Esophagus muscularis mucosa (tissue), 4 donors: ENCODE results near the gene SLC43A1. TPM values are rescaled to one million over a fixed set of nuclear protein-coding genes. Genes with fewer than 3 reads are reported as not detected.
A peak's percentile ranks its signal among the peaks of the same experiment; 100 is the strongest.

Experiments used
- DNase-seq: peaks from one replicate; pipeline ENCODE4 v3.0.0-alpha.2; 2017; ENCODE audit errors: extremely low spot score
- H3K27ac ChIP-seq, 4 donors: fragments of 200-600 bp; sonication (generic); replicated peaks in 1 of 4; 1 replicate in 3 of 4; 2 replicates in 1 of 4; pipeline ENCODE4 v1.5.1; 2016 to 2019; ENCODE audit warnings: mild to moderate bottlenecking in 1 of 4
- H3K27me3 ChIP-seq, 4 donors: fragments of 200-600 bp; sonication (generic); one replicate each; pipeline versions ENCODE4 v1.5.1 to v1.6.0; 2016 to 2019
- H3K36me3 ChIP-seq, 4 donors: fragments of 200-600 bp; sonication (generic); one replicate each; pipeline ENCODE4 v1.5.1; 2016 to 2019
- H3K4me1 ChIP-seq, 4 donors: fragments of 200-600 bp; sonication (generic); one replicate each; pipeline ENCODE4 v1.5.1; 2016 to 2019
- H3K4me3 ChIP-seq, 4 donors: fragments of 200-600 bp; sonication (generic); 1 replicate in 2 of 4; 2 replicates in 2 of 4; pipeline ENCODE4 v1.5.1; 2016 to 2019; ENCODE audit warnings: mild to moderate bottlenecking in 4 of 4, moderate library complexity in 1 of 4
- H3K9me3 ChIP-seq, 4 donors: fragments of 200-600 bp; sonication (generic); 1 replicate in 3 of 4; 2 replicates in 1 of 4; pipeline ENCODE4 v1.5.1; 2016 to 2019
- EP300 ChIP-seq: sonication (generic); formaldehyde crosslinking; IDR thresholded peaks from one replicate; pipeline ENCODE4 v1.6.1; 2017; ENCODE audit warnings: antibody characterized with exemption
- POLR2A ChIP-seq: fragments of 450-650 bp; IDR thresholded peaks from one replicate; pipeline ENCODE4 v1.6.1; 2017; ENCODE audit warnings: antibody characterized with exemption, moderate library complexity, mild to moderate bottlenecking, low read depth
- POLR2AphosphoS5 ChIP-seq, 2 donors: sonication (generic); formaldehyde crosslinking; IDR thresholded peaks; one replicate each; pipeline ENCODE4 v1.6.1; 2017; ENCODE audit warnings: antibody characterized with exemption in 2 of 2
- WGBS: methylation state at CpG from one replicate; pipeline ENCODE4 v1.1.5; 2018; 5-methylcytosine and 5-hydroxymethylcytosine counted together
- intact Hi-C: fragments of 100-400 bp; cut with DNase I; formaldehyde crosslinking; loops from one replicate; pipeline ENCODE4 v1.15.1; 2023
- total RNA-seq, 4 donors: library from RNA; depleted of rRNA; stranded (reverse); fragments of >200 nt; gene quantifications; one replicate each; pipeline versions ENCODE4 v1.1.0 to v1.2.1, GENCODE V29; 2016
- TF ChIP-seq, protein P1 (sequence below), 3 experiments: fragments of 200-600 bp in 2 of 3; fragments of 450-650 bp in 1 of 3; sonication (generic) in 2 of 3; IDR thresholded peaks; one replicate each; pipeline ENCODE4 v1.5.1; 2017 to 2019; ENCODE audit warnings: antibody characterized with exemption in 3 of 3, mild to moderate bottlenecking in 2 of 3, moderate library complexity in 1 of 3

Gene SLC43A1
- total RNA-seq, 4 donors from 2014 or later: 17.7 to 33.2 (median 23.5) TPM

DNA sequence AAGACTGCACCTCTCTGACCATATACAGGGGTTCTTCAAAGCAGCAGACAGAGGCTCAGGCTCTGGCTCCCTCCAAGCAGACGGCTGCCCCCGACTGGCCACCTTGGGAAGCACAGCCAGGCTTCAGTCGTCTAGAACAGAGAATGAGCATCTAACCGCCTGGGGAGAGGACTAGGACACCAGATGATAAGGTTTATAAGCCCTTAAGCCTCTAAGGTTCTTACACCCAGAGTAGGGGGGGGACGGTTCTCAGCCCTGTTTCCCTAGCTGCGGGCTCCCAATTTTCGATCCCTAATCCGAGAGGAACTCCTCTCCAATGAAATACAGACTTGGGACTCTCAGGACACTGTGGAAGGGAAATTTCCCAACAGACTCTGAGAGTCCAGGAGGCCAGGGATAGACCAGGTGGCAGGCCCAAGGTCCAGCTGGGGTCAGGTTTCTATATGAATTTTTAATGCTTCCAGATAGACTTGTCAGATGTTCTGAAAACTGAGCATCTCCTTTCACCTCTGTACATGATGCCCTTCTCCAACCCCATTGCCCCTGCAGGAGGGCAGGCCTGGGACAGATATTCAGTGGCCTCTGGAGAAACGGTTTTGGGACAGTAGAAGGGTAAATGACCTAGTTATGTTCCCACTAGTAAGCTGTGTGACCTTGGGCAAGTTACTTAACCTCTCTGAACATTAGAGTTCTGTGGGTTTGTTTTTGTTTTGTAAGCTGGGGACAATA is 34.9 kb downstream of the SLC43A1 start:
- Histone ChIP-seq H3K27me3 (peaks cover 0 to 55% (median 16%) of the 10 kb centered on the region in 4 donors), H3K4me3 (no peak overlapping the region), H3K9me3 (no peaks in the 10 kb centered on the region), H3K27ac (no peak overlapping the region), H3K4me1 (peaks cover 21 to 34% (median 31%) of the 10 kb centered on the region in 4 donors), H3K36me3 (peaks cover 14 to 25% (median 17%) of the 10 kb centered on the region in 4 donors)
- intact Hi-C loops: loop anchor here (5.0 kb wide), 1 partner anchor 133 kb away; no protein-coding TSS in a partner anchor
- no peak for DNase-seq
- WGBS: 35% methylated on average over 9 of the region's 9 CpGs
- TF ChIP-seq, protein P1, sequence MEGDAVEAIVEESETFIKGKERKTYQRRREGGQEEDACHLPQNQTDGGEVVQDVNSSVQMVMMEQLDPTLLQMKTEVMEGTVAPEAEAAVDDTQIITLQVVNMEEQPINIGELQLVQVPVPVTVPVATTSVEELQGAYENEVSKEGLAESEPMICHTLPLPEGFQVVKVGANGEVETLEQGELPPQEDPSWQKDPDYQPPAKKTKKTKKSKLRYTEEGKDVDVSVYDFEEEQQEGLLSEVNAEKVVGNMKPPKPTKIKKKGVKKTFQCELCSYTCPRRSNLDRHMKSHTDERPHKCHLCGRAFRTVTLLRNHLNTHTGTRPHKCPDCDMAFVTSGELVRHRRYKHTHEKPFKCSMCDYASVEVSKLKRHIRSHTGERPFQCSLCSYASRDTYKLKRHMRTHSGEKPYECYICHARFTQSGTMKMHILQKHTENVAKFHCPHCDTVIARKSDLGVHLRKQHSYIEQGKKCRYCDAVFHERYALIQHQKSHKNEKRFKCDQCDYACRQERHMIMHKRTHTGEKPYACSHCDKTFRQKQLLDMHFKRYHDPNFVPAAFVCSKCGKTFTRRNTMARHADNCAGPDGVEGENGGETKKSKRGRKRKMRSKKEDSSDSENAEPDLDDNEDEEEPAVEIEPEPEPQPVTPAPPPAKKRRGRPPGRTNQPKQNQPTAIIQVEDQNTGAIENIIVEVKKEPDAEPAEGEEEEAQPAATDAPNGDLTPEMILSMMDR (IDR thresholded peaks at IDR 0.05): peak; percentile 52 to 76 (median 61)
- TF ChIP-seq POLR2AphosphoS5 (IDR thresholded peaks at IDR 0.05): no peak
- no peak for TF ChIP-seq POLR2A

DNA sequence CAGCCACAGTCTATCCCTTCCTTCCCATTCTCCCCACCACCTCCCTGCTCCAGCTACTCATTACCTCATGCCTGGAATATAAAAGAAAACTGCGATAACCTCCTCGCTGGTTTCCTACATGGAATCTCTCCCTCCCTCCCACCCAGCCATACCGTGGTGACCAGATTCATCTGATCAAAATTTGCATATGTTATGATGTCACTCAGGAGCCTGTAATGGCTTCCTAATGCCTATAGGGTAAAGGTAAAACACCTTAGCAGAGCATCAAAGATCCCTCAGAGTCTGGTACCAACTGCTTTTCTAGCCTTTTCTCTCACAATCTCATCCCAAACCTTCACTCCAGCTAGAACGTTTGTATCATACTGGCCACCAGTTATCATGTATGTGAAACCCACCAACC is 35.6 kb downstream of the SLC43A1 start:
- Histone ChIP-seq H3K9me3 (no peaks in the 10 kb centered on the region), H3K27me3 (peaks cover 0 to 57% (median 18%) of the 10 kb centered on the region in 4 donors), H3K4me1 (peaks cover 23 to 37% (median 32%) of the 10 kb centered on the region in 4 donors), H3K36me3 (peaks cover 7 to 18% (median 11%) of the 10 kb centered on the region in 4 donors), H3K27ac (no peak overlapping the region), H3K4me3 (no peak overlapping the region)
- intact Hi-C loops: loop anchor here (5.0 kb wide), 1 partner anchor 133 kb away; no protein-coding TSS in a partner anchor
- no peak for TF ChIP-seq POLR2A
- TF ChIP-seq, protein P1 (IDR thresholded peaks at IDR 0.05): no peak
- no peak for TF ChIP-seq POLR2AphosphoS5 (IDR thresholded peaks at IDR 0.05)
- TF ChIP-seq EP300: no peak
- 40% methylated on average over 4 of the region's 4 CpGs for WGBS
- DNase-seq: no peak

DNA sequence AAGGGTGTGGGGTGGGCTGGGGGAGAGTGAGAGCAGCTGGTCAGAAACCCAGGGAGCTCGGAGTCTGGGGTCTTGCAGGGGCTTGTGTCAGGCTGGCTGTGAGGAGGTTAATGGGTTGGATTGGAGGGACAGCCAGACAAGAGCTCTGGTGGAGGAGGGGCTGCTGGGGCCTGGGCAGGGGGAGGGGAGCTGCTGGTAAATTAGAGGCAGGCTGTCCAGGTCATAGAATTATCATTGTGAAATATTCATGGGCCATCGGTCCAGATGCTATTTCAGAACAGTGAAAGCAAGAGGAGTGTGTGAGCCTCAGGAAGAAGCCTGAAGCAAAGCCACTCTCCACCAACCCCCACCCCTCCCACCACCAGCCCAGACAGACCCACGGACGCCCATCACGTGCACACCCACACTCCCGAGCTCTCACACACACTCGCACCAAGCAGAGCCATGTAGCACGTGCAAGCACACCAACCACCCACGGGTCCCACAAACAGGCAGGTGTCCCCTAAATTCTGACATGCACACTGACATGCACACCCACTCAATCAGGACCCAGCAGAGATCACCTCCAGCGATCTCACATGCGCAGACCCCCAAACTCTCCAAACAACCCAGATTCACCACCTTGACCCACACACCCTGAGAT is 36.4 kb downstream of the SLC43A1 start:
- H3K27me3 ChIP-seq: peaks cover 0 to 57% (median 21%) of the 10 kb centered on the region in 4 donors
- no peak overlapping the region for H3K27ac ChIP-seq
- TF ChIP-seq EP300: no peak
- TF ChIP-seq POLR2A: no peak
- TF ChIP-seq, protein P1 (IDR thresholded peaks at IDR 0.05): no peak
- TF ChIP-seq POLR2AphosphoS5 (IDR thresholded peaks at IDR 0.05): no peak
- H3K9me3 ChIP-seq: no peaks in the 10 kb centered on the region
- H3K4me1 ChIP-seq: peaks cover 23 to 37% (median 32%) of the 10 kb centered on the region in 4 donors
- peaks cover 0 to 10% (median 3%) of the 10 kb centered on the region in 4 donors for H3K36me3 ChIP-seq
- H3K4me3 ChIP-seq: no peak overlapping the region
- WGBS: 36% methylated on average over 11 of the region's 11 CpGs
- no peak for DNase-seq
- intact Hi-C loops: no loop called here

DNA sequence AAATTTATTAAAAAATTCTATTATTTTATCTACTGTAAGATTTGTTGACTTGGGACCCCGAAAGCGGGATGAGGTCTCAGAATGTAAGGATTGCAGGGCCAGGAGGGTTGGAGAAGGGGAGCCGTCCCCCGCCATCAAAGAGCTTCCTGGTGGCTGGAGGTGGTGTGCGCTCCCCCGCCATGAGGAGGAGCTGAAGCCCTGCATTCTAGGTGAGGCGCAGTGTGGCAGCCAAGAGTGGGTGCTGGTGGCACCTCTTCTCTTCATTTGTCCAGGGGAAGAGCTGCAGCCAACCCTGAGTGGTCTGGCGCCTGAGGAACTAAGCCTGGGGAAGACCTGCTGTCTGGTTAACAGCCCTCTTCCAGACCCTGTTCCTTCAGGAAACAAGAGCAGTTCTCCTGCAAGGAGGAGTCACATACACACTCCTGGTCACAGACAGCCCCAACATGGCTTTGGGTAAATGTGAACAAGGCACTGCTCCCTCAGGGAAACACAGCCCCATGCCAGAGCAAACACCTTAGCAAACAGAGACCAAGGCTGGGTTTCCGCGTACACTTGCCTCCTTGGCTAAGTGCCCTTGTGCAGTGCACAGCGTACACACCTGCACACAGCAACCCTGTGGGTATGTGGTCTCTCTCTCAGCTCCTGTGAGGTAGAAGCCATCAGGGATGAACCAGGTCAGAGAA is 37.9 kb downstream of the SLC43A1 start:
- intact Hi-C loops: no loop called here
- WGBS: 83% methylated on average over 10 of the region's 11 CpGs
- TF ChIP-seq, protein P1 (IDR thresholded peaks at IDR 0.05): no peak
- TF ChIP-seq POLR2A (no peak), EP300 (no peak), POLR2AphosphoS5 (IDR thresholded peaks at IDR 0.05) (no peak)

More for the DNA sequence above, 37.9 kb downstream of the SLC43A1 start:
- no peak for DNase-seq
- peaks cover 0 to 53% (median 11%) of the 10 kb centered on the region in 4 donors for H3K27me3 ChIP-seq
- H3K9me3 ChIP-seq: no peaks in the 10 kb centered on the region
- H3K4me3 ChIP-seq: no peak overlapping the region
- H3K27ac ChIP-seq: no peak overlapping the region
- H3K4me1 ChIP-seq: peaks cover 14 to 26% (median 22%) of the 10 kb centered on the region in 4 donors
- H3K36me3 ChIP-seq: no peaks in the 10 kb centered on the region
